Measurements from ENCODE around the gene HEXIM2.

Gene HEXIM2

GRCh38 chr17:45132572-45133463 is 28.9 kb upstream of the HEXIM2 start:
- ATAC-seq (peak; percentile 52), DNase-seq (ENCODE audit: low spot score in 2 of 2) (peak; percentile 64 to 87)
- Mint-ChIP-seq H3K4me3 (peak overlapping the region; percentile 77), H3K27ac (peak overlapping the region; percentile 48), H3K9me3 (no peaks in the 10 kb centered on the region), H3K36me3 (no peaks in the 10 kb centered on the region), H3K4me1 (peaks cover 32% of the 10 kb centered on the region)

- Mint-ChIP-seq H3K27ac (peak within 1 kb of the TSS; percentile 74), H3K4me1 (peaks cover 33% of the 10 kb centered on the region), H3K36me3 (peaks cover 5% of the 10 kb centered on the region), H3K4me3 (peak within 1 kb of the TSS; percentile 80), H3K9me3 (no peaks in the 10 kb centered on the region)
- ATAC-seq (peak; percentile 92), DNase-seq (ENCODE audit: low spot score in 2 of 2) (peak; percentile 99)
Observed at GRCh38 chr17:45135192-45135977, 26.3 kb upstream of the HEXIM2 start, which contains the start of gene ACBD4. Gene ACBD4 (plus strand): TSS chr17:45135687. CDS start chr17:45136145, 458 bp downstream.

GRCh38 chr17:45135978-45136791 is 25.5 kb upstream of the HEXIM2 start:
- Mint-ChIP-seq H3K9me3 (no peaks in the 10 kb centered on the region), H3K4me3 (peak overlapping the region; percentile 80), H3K4me1 (peaks cover 32% of the 10 kb centered on the region), H3K27ac (peak overlapping the region; percentile 74), H3K36me3 (peaks cover 5% of the 10 kb centered on the region)
- no peak for DNase-seq (ENCODE audit: low spot score in 2 of 2)
- ATAC-seq = no peak

GRCh38 chr17:45136846-45137560 is 24.7 kb upstream of the HEXIM2 start:
- peaks cover 5% of the 10 kb centered on the region for H3K36me3 Mint-ChIP-seq
- ATAC-seq = no peak
- H3K4me1 Mint-ChIP-seq = peaks cover 31% of the 10 kb centered on the region
- peak overlapping the region; percentile 80 for H3K4me3 Mint-ChIP-seq
- peak overlapping the region; percentile 29 for H3K27ac Mint-ChIP-seq
- H3K9me3 Mint-ChIP-seq = no peaks in the 10 kb centered on the region
- no peak for DNase-seq (ENCODE audit: low spot score in 2 of 2)

- Mint-ChIP-seq H3K36me3 (peaks cover 5% of the 10 kb centered on the region), H3K4me1 (peaks cover 31% of the 10 kb centered on the region), H3K4me3 (peak overlapping the region; percentile 20), H3K9me3 (no peaks in the 10 kb centered on the region), H3K27ac (peak overlapping the region; percentile 29)
- ATAC-seq (no peak), DNase-seq (ENCODE audit: low spot score in 2 of 2) (no peak)
Observed at GRCh38 chr17:45137561-45138305, 23.9 kb upstream of the HEXIM2 start.

- ATAC-seq (no peak), DNase-seq (ENCODE audit: low spot score in 2 of 2) (no peak)
- Mint-ChIP-seq H3K36me3 (peaks cover 11% of the 10 kb centered on the region), H3K27ac (no peak overlapping the region), H3K4me3 (no peak overlapping the region), H3K4me1 (peaks cover 37% of the 10 kb centered on the region), H3K9me3 (no peaks in the 10 kb centered on the region)
Observed at GRCh38 chr17:45138911-45139532, 22.7 kb upstream of the HEXIM2 start.

GRCh38 chr17:45139533-45139920 is 22.1 kb upstream of the HEXIM2 start:
- Mint-ChIP-seq H3K9me3 (no peaks in the 10 kb centered on the region), H3K4me1 (peaks cover 37% of the 10 kb centered on the region), H3K4me3 (no peak overlapping the region), H3K36me3 (peaks cover 12% of the 10 kb centered on the region), H3K27ac (no peak overlapping the region)
- DNase-seq (ENCODE audit: low spot score in 2 of 2) = no peak
- ATAC-seq = no peak

GRCh38 chr17:45143094-45143670 is 18.5 kb upstream of the HEXIM2 start:
- Mint-ChIP-seq H3K4me3 (peak overlapping the region; percentile 98), H3K36me3 (peaks cover 29% of the 10 kb centered on the region), H3K27ac (peak overlapping the region; percentile 56), H3K4me1 (peaks cover 44% of the 10 kb centered on the region), H3K9me3 (no peaks in the 10 kb centered on the region)
- no peak for DNase-seq (ENCODE audit: low spot score in 2 of 2)
- ATAC-seq = no peak

- ATAC-seq (no peak), DNase-seq (ENCODE audit: low spot score in 2 of 2) (peak in 1 of 2 donors; percentile 60)
- Mint-ChIP-seq H3K9me3 (no peaks in the 10 kb centered on the region), H3K27ac (peak overlapping the region; percentile 56), H3K4me1 (peaks cover 50% of the 10 kb centered on the region), H3K4me3 (peak overlapping the region; percentile 98), H3K36me3 (peaks cover 34% of the 10 kb centered on the region)
Observed at GRCh38 chr17:45143767-45144198, 17.9 kb upstream of the HEXIM2 start.

GRCh38 chr17:45144199-45145034 is 17.3 kb upstream of the HEXIM2 start:
- no peak for ATAC-seq
- Mint-ChIP-seq H3K36me3 (peaks cover 36% of the 10 kb centered on the region), H3K4me3 (peak overlapping the region; percentile 98), H3K4me1 (peaks cover 50% of the 10 kb centered on the region), H3K27ac (peak overlapping the region; percentile 56), H3K9me3 (no peaks in the 10 kb centered on the region)
- DNase-seq (ENCODE audit: low spot score in 2 of 2) = peak in 1 of 2 donors; percentile 64

GRCh38 chr17:45145035-45145389 is 16.7 kb upstream of the HEXIM2 start:
- Mint-ChIP-seq H3K4me1 (peaks cover 50% of the 10 kb centered on the region), H3K36me3 (peaks cover 42% of the 10 kb centered on the region), H3K4me3 (peak overlapping the region; percentile 98), H3K9me3 (no peaks in the 10 kb centered on the region), H3K27ac (peak overlapping the region; percentile 56)
- ATAC-seq (no peak), DNase-seq (ENCODE audit: low spot score in 2 of 2) (no peak)

GRCh38 chr17:45146166-45146565 is 15.5 kb upstream of the HEXIM2 start:
- peaks cover 50% of the 10 kb centered on the region for H3K4me1 Mint-ChIP-seq
- ATAC-seq (no peak), DNase-seq (ENCODE audit: low spot score in 2 of 2) (no peak)
- H3K36me3 Mint-ChIP-seq = peaks cover 54% of the 10 kb centered on the region
- H3K9me3 Mint-ChIP-seq = no peaks in the 10 kb centered on the region
- H3K4me3 Mint-ChIP-seq = peak overlapping the region; percentile 98
- peak overlapping the region; percentile 100 for H3K27ac Mint-ChIP-seq

GRCh38 chr17:45146592-45146889 is 15.1 kb upstream of the HEXIM2 start:
- Mint-ChIP-seq H3K36me3 (peaks cover 58% of the 10 kb centered on the region), H3K9me3 (no peaks in the 10 kb centered on the region), H3K4me3 (peak overlapping the region; percentile 98), H3K27ac (peak overlapping the region; percentile 100), H3K4me1 (peaks cover 50% of the 10 kb centered on the region)
- no peak for DNase-seq (ENCODE audit: low spot score in 2 of 2)
- no peak for ATAC-seq

All from stimulated activated effector memory CD8-positive, alpha-beta T cell treated with anti-CD3 and anti-CD28 coated beads, Interleukin-12 subunit alpha, Interleukin-12 subunit beta, amount 100 ng/mL, for 72 hours (primary cell).